H9 (cell line): ENCODE results near the gene KRTAP5-4. TPM values are rescaled to one million over a fixed set of nuclear protein-coding genes. Genes with fewer than 3 reads are reported as not detected.

ENCODE experiments used
- DNase-seq: peaks from one replicate; pipeline ENCODE4 v3.0.0-alpha.2; 2017
- H2AFZ ChIP-seq: one replicate; pipeline ENCODE4 v1.6.1; 2013; ENCODE audit warnings: mild to moderate bottlenecking, low read length, control low read depth, moderate library complexity
- H2AK5ac ChIP-seq: 2 replicates; pipeline ENCODE4 v1.6.1; 2013; ENCODE audit warnings: low read length, control low read depth, mixed read lengths; ENCODE audit not compliant: insufficient read length
- H2BK120ac ChIP-seq: one replicate; pipeline ENCODE4 v1.6.1; 2013; ENCODE audit warnings: low read depth, mild to moderate bottlenecking, low read length, control low read depth, inconsistent platforms; ENCODE audit not compliant: poor library complexity, severe bottlenecking
- H2BK12ac ChIP-seq: 2 replicates; pipeline ENCODE4 v1.6.1; 2013; ENCODE audit warnings: low read length, control low read depth, mixed read lengths, low read depth; ENCODE audit not compliant: insufficient read length
- H2BK15ac ChIP-seq: 2 replicates; pipeline ENCODE4 v1.6.1; 2013; ENCODE audit warnings: low read depth, low read length, control low read depth
- H2BK20ac ChIP-seq: one replicate; pipeline ENCODE4 v1.6.1; 2013; ENCODE audit warnings: low read depth, mild to moderate bottlenecking, low read length, control low read depth, inconsistent platforms; ENCODE audit not compliant: poor library complexity, severe bottlenecking
- H2BK5ac ChIP-seq: 2 replicates; pipeline ENCODE4 v1.6.1; 2013; ENCODE audit warnings: low read length, control low read depth, mixed read lengths; ENCODE audit not compliant: insufficient read length
- H3K14ac ChIP-seq: 2 replicates; pipeline ENCODE4 v1.6.1; 2013; ENCODE audit warnings: low read length, control low read depth; ENCODE audit not compliant: insufficient read depth
- H3K18ac ChIP-seq: 2 replicates; pipeline ENCODE4 v1.6.1; 2013; ENCODE audit warnings: low read depth, mild to moderate bottlenecking, mixed read lengths, low read length, control low read depth; ENCODE audit not compliant: insufficient read length
- H3K23ac ChIP-seq: 2 replicates; pipeline ENCODE4 v1.6.1; 2013; ENCODE audit warnings: low read length, control low read depth, mixed read lengths, low read depth; ENCODE audit not compliant: insufficient read length
- H3K23me2 ChIP-seq: 2 replicates; pipeline ENCODE4 v1.6.1; 2013; ENCODE audit warnings: low read depth, mild to moderate bottlenecking, mixed read lengths, low read length, control low read depth; ENCODE audit not compliant: insufficient read length, poor library complexity, severe bottlenecking
- H3K27ac ChIP-seq: 2 replicates; pipeline ENCODE4 v1.5.1; 2013; ENCODE audit warnings: low read length, control low read depth, mixed read lengths, low read depth; ENCODE audit not compliant: insufficient read length
- H3K27me3 ChIP-seq: 2 replicates; pipeline ENCODE4 v1.6.1; 2013; ENCODE audit warnings: low read length, control low read depth, inconsistent platforms; ENCODE audit not compliant: insufficient read depth
- H3K4ac ChIP-seq: 2 replicates; pipeline ENCODE4 v1.6.1; 2013; ENCODE audit warnings: low read depth, mild to moderate bottlenecking, control low read depth, inconsistent platforms, low read length, moderate library complexity
- H3K4me1 ChIP-seq: 2 replicates; pipeline ENCODE4 v1.6.1; 2013; ENCODE audit warnings: low read length, control low read depth, inconsistent platforms; ENCODE audit not compliant: insufficient read depth
- H3K4me2 ChIP-seq: 2 replicates; pipeline ENCODE4 v1.6.1; 2013; ENCODE audit warnings: low read length, control low read depth, mixed read lengths; ENCODE audit not compliant: insufficient read length, insufficient read depth
- H3K56ac ChIP-seq: 2 replicates; pipeline ENCODE4 v1.6.1; 2013; ENCODE audit warnings: low read depth, mild to moderate bottlenecking, mixed read lengths, low read length, control low read depth; ENCODE audit not compliant: insufficient read length
- H3K79me1 ChIP-seq: 2 replicates; pipeline ENCODE4 v1.6.1; 2013; ENCODE audit warnings: low read depth, mild to moderate bottlenecking, moderate library complexity, low read length, control low read depth, inconsistent platforms; ENCODE audit not compliant: insufficient read depth, poor library complexity, severe bottlenecking
- H3K79me2 ChIP-seq: 2 replicates; pipeline ENCODE4 v1.6.1; 2013; ENCODE audit warnings: low read length, control low read depth, inconsistent platforms; ENCODE audit not compliant: insufficient read depth
- H3K9ac ChIP-seq: 2 replicates; pipeline ENCODE4 v1.6.1; 2013; ENCODE audit warnings: low read length, control low read depth, mixed read lengths; ENCODE audit not compliant: insufficient read length; ENCODE audit errors: extremely low read depth
- H3K9me3 ChIP-seq: one replicate; pipeline ENCODE4 v1.6.1; 2013; ENCODE audit warnings: low read depth, low read length, inconsistent platforms; ENCODE audit not compliant: control insufficient read depth
- H3T11ph ChIP-seq: one replicate; pipeline ENCODE4 v1.6.1; 2013; ENCODE audit warnings: mild to moderate bottlenecking, low read length, control low read depth, inconsistent platforms
- H4K20me1 ChIP-seq: one replicate; pipeline ENCODE4 v1.6.1; 2013; ENCODE audit not compliant: control insufficient read depth, insufficient read length, insufficient read depth
- H4K5ac ChIP-seq: 2 replicates; pipeline ENCODE4 v1.6.1; 2013; ENCODE audit warnings: low read depth, mild to moderate bottlenecking, mixed read lengths, low read length, control low read depth; ENCODE audit not compliant: insufficient read length
- H4K8ac ChIP-seq: replicated peaks from 2 replicates; pipeline ENCODE4 v1.6.1; 2013; ENCODE audit warnings: low read length, control low read depth, mixed read lengths, low read depth; ENCODE audit not compliant: insufficient read length
- H4K91ac ChIP-seq: 2 replicates; pipeline ENCODE4 v1.6.1; 2013; ENCODE audit warnings: low read depth, mild to moderate bottlenecking, moderate library complexity, mixed read lengths, low read length, control low read depth; ENCODE audit not compliant: insufficient read length
- H3K27ac Mint-ChIP-seq, 3 experiments: 2 replicates in 2 of 3; 3 replicates in 1 of 3; pipeline ENCODE4 v1.8.0; 2020 to 2021; ENCODE audit warnings: mixed read lengths in 3 of 3, mild to moderate bottlenecking in 1 of 3, moderate library complexity in 1 of 3
- H3K27me3 Mint-ChIP-seq: 2 replicates; pipeline ENCODE4 v1.8.0; 2021; ENCODE audit warnings: low read depth, mild to moderate bottlenecking, moderate library complexity, mixed read lengths
- H3K36me3 Mint-ChIP-seq, 3 experiments: 2 replicates in 2 of 3; 3 replicates in 1 of 3; pipeline ENCODE4 v1.8.0; 2020 to 2021; ENCODE audit warnings: low read depth in 3 of 3, mixed read lengths in 3 of 3; ENCODE audit not compliant: insufficient read depth in 1 of 3
- H3K4me1 Mint-ChIP-seq, 2 experiments: 2 replicates each; pipeline ENCODE4 v1.8.0; 2020; ENCODE audit warnings: mixed read lengths in 2 of 2
- H3K4me3 Mint-ChIP-seq, 2 experiments: 2 replicates in 1 of 2; 3 replicates in 1 of 2; pipeline ENCODE4 v1.8.0; 2020 to 2021; ENCODE audit warnings: mild to moderate bottlenecking in 2 of 2, mixed read lengths in 2 of 2, moderate library complexity in 1 of 2
- H3K9me3 Mint-ChIP-seq, 2 experiments: 2 replicates in 1 of 2; 3 replicates in 1 of 2; pipeline ENCODE4 v1.8.0; 2020; ENCODE audit warnings: mild to moderate bottlenecking in 2 of 2, mixed read lengths in 2 of 2, moderate library complexity in 1 of 2
- CTCF ChIP-seq: fragments of 200-600 bp; sonication (generic); conservative IDR thresholded peaks from 3 replicates; pipeline ENCODE4 v1.8.0; 2021; ENCODE audit warnings: antibody characterized with exemption, mild to moderate bottlenecking
- WGBS: extraction: QIAGEN DNeasy Blood & Tissue Kit; methylation state at CpG from one replicate; pipeline ENCODE4 v1.1.7; 2013; ENCODE audit warnings: missing lambda C conversion rate, low lambda C conversion rate, mixed read lengths; ENCODE audit not compliant: insufficient read length; ENCODE audit errors: extremely low coverage; 5-methylcytosine and 5-hydroxymethylcytosine counted together
- total RNA-seq: library from RNA; stranded (reverse); gene quantifications from 2 replicates; pipeline ENCODE4 v1.2.1, GENCODE V29; 2021

The KRTAP5-4 gene
- total RNA-seq, 1 experiment from 2014 or later, result not detected

GRCh38 chr11:1652771-1653540, 31.0 kb upstream of the KRTAP5-4 start:
- no peaks in the 10 kb centered on the region for H3K79me1 ChIP-seq
- no peak overlapping the region for H3K23ac ChIP-seq
- H4K20me1 ChIP-seq, result no peaks in the 10 kb centered on the region
- H3K9me3 ChIP-seq, result no peaks in the 10 kb centered on the region
- H3K79me2 ChIP-seq, result no peaks in the 10 kb centered on the region
- peak; percentile 98 for TF ChIP-seq CTCF
- Mint-ChIP-seq H3K27me3 (peaks cover 43% of the 10 kb centered on the region), H3K4me1 (peaks cover 4 to 9% of the 10 kb centered on the region in 2 experiments; a peak in 3 of 4 replicates), H3K4me3 (no peak overlapping the region), H3K27ac (no peak overlapping the region), H3K9me3 (peaks cover 0 to under 1% of the 10 kb centered on the region in 2 experiments; a peak in 1 of 5 replicates), H3K36me3 (no peaks in the 10 kb centered on the region)
- no peak overlapping the region for H2AFZ ChIP-seq
- WGBS, result no CpG with 5 or more reads among the region's 34 CpGs
- H3K23me2 ChIP-seq, result no peaks in the 10 kb centered on the region
- no peak overlapping the region for H3K56ac ChIP-seq
- H3K4me1 ChIP-seq, result no peaks in the 10 kb centered on the region
- DNase-seq, result peak; percentile 76
- H2BK5ac ChIP-seq, result no peak overlapping the region
- H3K27me3 ChIP-seq, result no peaks in the 10 kb centered on the region; the same call in 1 of the 2 replicates
- no peak overlapping the region for H3K9ac ChIP-seq
- no peak overlapping the region for H2BK20ac ChIP-seq
- no peak overlapping the region; the same call in 1 of the 2 replicates for H3K14ac ChIP-seq
- no peak overlapping the region for H2BK120ac ChIP-seq
- H3K27ac ChIP-seq, result no peak overlapping the region
- no peak overlapping the region; the same call in 1 of the 2 replicates for H2BK15ac ChIP-seq
- no peak overlapping the region for H3K4ac ChIP-seq
- H4K8ac ChIP-seq, result no peak overlapping the region
- no peak overlapping the region for H4K91ac ChIP-seq
- H3K4me2 ChIP-seq, result peak overlapping the region; percentile 7
- no peak overlapping the region for H2AK5ac ChIP-seq
- H3T11ph ChIP-seq, result no peak overlapping the region
- H4K5ac ChIP-seq, result no peak overlapping the region
- no peak overlapping the region for H3K18ac ChIP-seq
- no peak overlapping the region for H2BK12ac ChIP-seq
